ENCODE results near the gene PDLIM1. TPM values are rescaled to one million over a fixed set of nuclear protein-coding genes. Genes with fewer than 3 reads are reported as not detected.

Gene PDLIM1
- total RNA-seq, 1 experiment from 2014 or later, result 98.1 TPM

GRCh38 chr10:95336702-95337101, 45.9 kb upstream of the PDLIM1 start:
- no peak for TF ChIP-seq CTCF (IDR thresholded peaks at IDR 0.05; ENCODE audit: unreplicated experiment)
- no peaks in the 10 kb centered on the region for H3K36me3 Mint-ChIP-seq (ENCODE audit: insufficient read depth, unreplicated experiment)
- intact Hi-C loops (cut with micrococcal nuclease), result no loop called here
- CTCF ChIA-PET, result interaction anchor here (0.6 to 2.3 kb wide), 3 partner anchors 26 to 94 kb away, joined by 3 to 13 read pairs (median 3); no protein-coding TSS in a partner anchor
- no peaks in the 10 kb centered on the region for H3K27me3 Mint-ChIP-seq (ENCODE audit: insufficient read depth, unreplicated experiment)
- POLR2A ChIA-PET, result no interaction called here
- no peak for DNase-seq (ENCODE audit: unreplicated experiment)
- no peak overlapping the region for H3K27ac Mint-ChIP-seq (ENCODE audit: low read depth, unreplicated experiment)
- no TSS peak for BruUV-seq (replicated peaks)
- H3K4me3 Mint-ChIP-seq (ENCODE audit: unreplicated experiment), result no peak overlapping the region
- H3K4me1 Mint-ChIP-seq (ENCODE audit: insufficient read depth, unreplicated experiment), result peaks cover 9% of the 10 kb centered on the region
- H3K9me3 Mint-ChIP-seq (ENCODE audit: unreplicated experiment), result no peaks in the 10 kb centered on the region

GRCh38 chr10:95335933-95336699, 45.3 kb upstream of the PDLIM1 start:
- no peaks in the 10 kb centered on the region for H3K27me3 Mint-ChIP-seq (ENCODE audit: insufficient read depth, unreplicated experiment)
- DNase-seq (ENCODE audit: unreplicated experiment), result no peak
- peaks cover 9% of the 10 kb centered on the region for H3K4me1 Mint-ChIP-seq (ENCODE audit: insufficient read depth, unreplicated experiment)
- ChIA-PET CTCF (interaction anchor here (0.6 to 2.3 kb wide), 2 partner anchors 26 to 94 kb away, joined by 3 to 13 read pairs; no protein-coding TSS in a partner anchor), POLR2A (no interaction called here)
- no peak overlapping the region for H3K4me3 Mint-ChIP-seq (ENCODE audit: unreplicated experiment)
- intact Hi-C loops (cut with micrococcal nuclease), result no loop called here
- H3K9me3 Mint-ChIP-seq (ENCODE audit: unreplicated experiment), result no peaks in the 10 kb centered on the region
- H3K36me3 Mint-ChIP-seq (ENCODE audit: insufficient read depth, unreplicated experiment), result no peaks in the 10 kb centered on the region
- H3K27ac Mint-ChIP-seq (ENCODE audit: low read depth, unreplicated experiment), result no peak overlapping the region
- BruUV-seq (replicated peaks), result no TSS peak
- no peak for TF ChIP-seq CTCF (IDR thresholded peaks at IDR 0.05; ENCODE audit: unreplicated experiment)

GRCh38 chr10:95334805-95335144, 44.0 kb upstream of the PDLIM1 start:
- intact Hi-C loops (cut with micrococcal nuclease), result no loop called here
- Mint-ChIP-seq H3K4me3 (ENCODE audit: unreplicated experiment) (no peak overlapping the region), H3K27me3 (ENCODE audit: insufficient read depth, unreplicated experiment) (no peaks in the 10 kb centered on the region), H3K9me3 (ENCODE audit: unreplicated experiment) (no peaks in the 10 kb centered on the region), H3K4me1 (ENCODE audit: insufficient read depth, unreplicated experiment) (peaks cover 11% of the 10 kb centered on the region), H3K27ac (ENCODE audit: low read depth, unreplicated experiment) (peak overlapping the region; percentile 81), H3K36me3 (ENCODE audit: insufficient read depth, unreplicated experiment) (no peaks in the 10 kb centered on the region)
- POLR2A ChIA-PET, result no interaction called here
- no TSS peak for BruUV-seq (replicated peaks)
- CTCF ChIA-PET, result no interaction called here
- no peak for DNase-seq (ENCODE audit: unreplicated experiment)
- TF ChIP-seq CTCF (IDR thresholded peaks at IDR 0.05; ENCODE audit: unreplicated experiment), result no peak

GRCh38 chr10:95333997-95334804, 43.4 kb upstream of the PDLIM1 start:
- BruUV-seq (replicated peaks), result no TSS peak
- H3K36me3 Mint-ChIP-seq (ENCODE audit: insufficient read depth, unreplicated experiment), result no peaks in the 10 kb centered on the region

More at GRCh38 chr10:95333997-95334804, 43.4 kb upstream of the PDLIM1 start:
- ChIA-PET POLR2A (no interaction called here), CTCF (interaction anchor here (0.6 to 0.7 kb wide), 2 partner anchors 33 to 87 kb away, joined by 3 read pairs; no protein-coding TSS in a partner anchor)
- intact Hi-C loops (cut with micrococcal nuclease), result no loop called here
- Mint-ChIP-seq H3K9me3 (ENCODE audit: unreplicated experiment) (no peaks in the 10 kb centered on the region), H3K4me1 (ENCODE audit: insufficient read depth, unreplicated experiment) (peaks cover 17% of the 10 kb centered on the region), H3K27me3 (ENCODE audit: insufficient read depth, unreplicated experiment) (no peaks in the 10 kb centered on the region), H3K27ac (ENCODE audit: low read depth, unreplicated experiment) (peak overlapping the region; percentile 81), H3K4me3 (ENCODE audit: unreplicated experiment) (no peak overlapping the region)
- peak; percentile 85 for DNase-seq (ENCODE audit: unreplicated experiment)
- no peak for TF ChIP-seq CTCF (IDR thresholded peaks at IDR 0.05; ENCODE audit: unreplicated experiment)

Measured in MCF 10A (cell line).